HG03378 (cell line): Measurements from ENCODE around the gene SH2D5.
"Not testable (repeated sequence)": the region's sequence is repeated elsewhere in the genome, so short reads cannot be mapped to it uniquely, and the experiment has no call there.

Experiments used
- ATAC-seq: cut with Tn5 transposase; IDR thresholded peaks from one replicate; pipeline ENCODE4 v1.9.1; 2021; ENCODE audit warnings: mild to moderate bottlenecking, moderate library complexity; ENCODE audit not compliant: unreplicated experiment

Gene SH2D5

GRCh38 chr1:20728371-20729154 lies 3.9 kb downstream of the SH2D5 start:
- no peak for ATAC-seq

- ATAC-seq: no peak
Measured at GRCh38 chr1:20727746-20728316, 4.7 kb downstream of the SH2D5 start.

GRCh38 chr1:20726932-20727745 lies 5.4 kb downstream of the SH2D5 start:
- no peak for ATAC-seq

- no peak for ATAC-seq
Measured at GRCh38 chr1:20726118-20726911, 6.2 kb downstream of the SH2D5 start.

- no peak for ATAC-seq
Measured at GRCh38 chr1:20725189-20726117, 7.0 kb downstream of the SH2D5 start.

- ATAC-seq: no peak
Measured at GRCh38 chr1:20724364-20725188, 7.9 kb downstream of the SH2D5 start.

GRCh38 chr1:20723537-20724363 lies 8.8 kb downstream of the SH2D5 start:
- no peak for ATAC-seq

GRCh38 chr1:20723159-20723536 lies 9.4 kb downstream of the SH2D5 start:
- ATAC-seq: no peak

GRCh38 chr1:20721117-20722061 lies 11.1 kb downstream of the SH2D5 start:
- ATAC-seq: no peak

GRCh38 chr1:20720631-20721091 lies 11.8 kb downstream of the SH2D5 start:
- ATAC-seq: no peak

- ATAC-seq: no peak
Measured at GRCh38 chr1:20719871-20720620, 12.5 kb downstream of the SH2D5 start.

GRCh38 chr1:20719261-20719660 lies 13.2 kb downstream of the SH2D5 start:
- no peak for ATAC-seq

- not testable (repeated sequence) for ATAC-seq
Measured at GRCh38 chr1:20718343-20718882, 14.1 kb downstream of the SH2D5 start.

- ATAC-seq: no peak
Measured at GRCh38 chr1:20717452-20718342, 14.8 kb downstream of the SH2D5 start, which contains the start of gene KIF17. Gene KIF17 (minus strand): TSS chr1:20718007. CDS start chr1:20717706, 301 bp downstream.

- no peak for ATAC-seq
Measured at GRCh38 chr1:20716232-20716631, 16.3 kb downstream of the SH2D5 start.
